Pulmonary artery endothelial cell (primary cell): ENCODE data around the gene MBIP. TPM values are rescaled to one million over a fixed set of nuclear protein-coding genes. Genes with fewer than 3 reads are reported as not detected.
A peak's percentile ranks its signal among the peaks of the same experiment; 100 is the strongest.
"Not testable (repeated sequence)": the region's sequence is repeated elsewhere in the genome, so short reads cannot be mapped to it uniquely, and the experiment has no call there.

ENCODE experiments used
- DNase-seq: peaks from one replicate; pipeline ENCODE4 v3.0.0-alpha.2; 2011; ENCODE audit warnings: low read depth, low spot score
- total RNA-seq: library from RNA; depleted of rRNA; stranded (reverse); fragments of >200 nt; gene quantifications from 2 replicates; pipeline ENCODE4 v1.2.3, GENCODE V29; 2014

MBIP gene, protein sequence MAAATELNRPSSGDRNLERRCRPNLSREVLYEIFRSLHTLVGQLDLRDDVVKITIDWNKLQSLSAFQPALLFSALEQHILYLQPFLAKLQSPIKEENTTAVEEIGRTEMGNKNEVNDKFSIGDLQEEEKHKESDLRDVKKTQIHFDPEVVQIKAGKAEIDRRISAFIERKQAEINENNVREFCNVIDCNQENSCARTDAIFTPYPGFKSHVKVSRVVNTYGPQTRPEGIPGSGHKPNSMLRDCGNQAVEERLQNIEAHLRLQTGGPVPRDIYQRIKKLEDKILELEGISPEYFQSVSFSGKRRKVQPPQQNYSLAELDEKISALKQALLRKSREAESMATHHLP
- 6.3 and 8.2 TPM in 2 replicates for total RNA-seq

DNA sequence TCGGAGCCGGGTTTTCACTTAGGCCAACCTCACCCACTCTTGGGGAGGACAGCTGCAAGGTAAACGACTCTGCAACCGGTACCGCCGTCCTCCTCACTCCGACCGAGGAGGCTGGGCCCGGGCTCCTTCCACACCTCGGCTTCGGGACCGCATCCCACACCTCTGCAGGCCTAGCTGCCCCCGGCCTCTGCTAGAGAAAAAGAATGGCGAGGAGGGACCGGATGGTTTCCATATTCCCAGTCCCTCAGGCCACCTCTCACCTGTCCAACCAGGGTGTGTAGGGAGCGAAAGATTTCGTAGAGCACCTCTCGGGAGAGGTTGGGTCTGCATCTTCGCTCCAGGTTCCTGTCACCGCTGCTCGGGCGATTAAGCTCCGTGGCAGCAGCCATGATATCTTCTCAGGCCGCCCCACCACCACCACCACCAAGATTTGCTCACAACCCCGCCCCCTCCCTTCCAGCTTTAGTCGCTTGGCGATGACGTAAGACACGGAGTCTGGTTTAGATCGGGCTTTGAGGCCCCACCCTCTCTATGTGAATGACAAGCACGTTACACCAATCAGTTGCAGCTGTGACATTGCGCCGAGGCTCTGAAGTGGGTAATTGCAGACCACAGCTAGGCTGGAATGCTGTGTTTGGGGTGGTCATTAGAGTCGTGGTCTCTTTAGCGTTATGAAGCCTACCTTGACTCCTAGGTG, at the start of gene MBIP:
TSS of gene MBIP (minus strand) at position 438 of the 697 bp plus-strand sequence. CDS start at position 389, 49 bp downstream.
- peak; percentile 91 for DNase-seq

DNA sequence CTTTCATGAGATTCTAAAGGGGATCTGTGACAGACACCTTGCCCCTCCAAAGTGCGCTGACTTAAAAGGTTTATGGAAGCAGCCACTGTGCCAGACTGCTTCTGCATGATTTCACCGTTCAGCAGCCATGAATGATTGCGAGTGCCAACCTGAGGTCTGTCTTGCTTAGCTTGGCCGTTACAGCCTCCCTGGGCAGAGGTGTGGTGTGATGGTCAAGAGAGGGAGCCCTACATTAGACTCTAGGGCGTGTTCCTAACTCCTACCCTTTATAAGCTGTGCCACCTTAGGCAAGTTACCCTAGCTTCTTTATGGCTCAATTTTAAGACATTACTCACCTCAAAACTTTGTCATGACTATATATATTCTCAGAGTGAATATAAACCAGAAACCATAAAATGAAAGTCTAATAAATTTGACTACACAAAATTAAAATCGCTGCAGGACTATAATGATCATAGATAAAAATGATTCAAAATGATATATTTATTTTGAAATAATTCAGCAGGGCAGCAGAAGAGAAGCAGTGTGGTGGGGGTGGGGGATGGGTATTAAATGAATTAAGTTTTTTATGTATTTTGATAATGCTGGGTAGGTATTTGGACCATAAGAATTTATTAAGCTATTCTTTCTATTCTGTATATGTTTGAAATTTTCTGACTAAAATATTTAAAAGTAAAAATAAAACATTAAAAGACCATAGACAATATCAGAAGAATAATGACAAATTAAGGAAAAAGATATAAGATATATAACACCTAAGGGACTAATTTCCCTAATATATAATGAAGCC, 47.7 kb upstream of the MBIP start:
- DNase-seq = no peak

DNA sequence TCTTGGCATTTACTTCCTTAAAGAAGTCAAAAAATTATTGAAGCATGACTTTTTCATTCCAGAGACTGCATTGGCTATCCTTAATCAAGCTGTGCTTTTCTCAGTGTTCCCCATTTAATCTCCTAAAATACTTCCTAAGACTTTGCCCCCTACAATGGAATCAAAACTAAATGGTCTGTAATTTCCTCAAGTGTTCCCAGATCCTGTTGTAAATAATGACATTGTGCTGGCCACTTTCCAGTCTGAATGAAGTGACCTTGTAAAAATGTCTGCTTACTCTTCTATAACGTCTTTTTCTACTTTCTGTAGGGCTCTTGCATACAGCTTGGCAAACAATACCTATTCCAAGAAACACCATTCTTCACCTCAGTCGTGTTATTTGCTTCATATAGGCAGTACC, 45.3 kb upstream of the MBIP start:
- no peak for DNase-seq

DNA sequence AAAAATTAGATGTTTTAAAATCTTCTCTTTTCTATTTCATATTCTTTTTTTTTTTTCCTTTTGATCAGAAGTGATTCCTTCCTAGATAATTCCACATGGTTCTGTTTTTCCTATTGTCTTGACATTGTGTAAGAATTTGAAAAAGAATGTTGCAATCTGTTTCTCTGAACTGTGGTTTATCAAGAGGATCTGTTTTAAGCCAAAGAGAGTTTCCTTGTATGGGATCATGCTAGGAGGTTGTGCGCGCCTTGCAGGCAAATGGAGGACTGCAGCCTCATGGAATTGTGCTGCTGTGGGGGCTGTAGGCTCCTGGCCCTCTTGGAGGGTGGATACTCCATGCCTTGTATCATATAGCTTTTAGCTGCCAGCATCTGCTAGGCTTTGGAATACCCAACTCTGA, 43.3 kb upstream of the MBIP start:
- DNase-seq = no peak

DNA sequence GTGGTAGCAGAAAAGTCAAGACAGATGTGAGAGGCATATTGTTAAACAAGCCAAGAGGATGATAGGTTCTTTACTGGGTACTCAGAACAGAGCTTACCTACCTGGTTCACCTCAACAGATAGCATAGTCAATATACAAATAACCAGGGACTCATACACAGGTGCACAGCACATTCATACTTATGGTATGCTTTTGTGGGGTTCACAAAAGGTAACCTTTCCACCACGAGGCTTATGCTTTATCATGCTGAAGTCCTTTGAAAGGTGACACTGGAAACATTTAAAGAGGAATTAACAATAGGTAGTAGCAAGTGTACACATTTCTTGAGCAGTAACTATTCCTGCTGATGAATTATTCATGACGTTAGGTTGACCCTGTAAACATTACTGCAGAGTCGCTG, 42.2 kb upstream of the MBIP start:
- no peak for DNase-seq

DNA sequence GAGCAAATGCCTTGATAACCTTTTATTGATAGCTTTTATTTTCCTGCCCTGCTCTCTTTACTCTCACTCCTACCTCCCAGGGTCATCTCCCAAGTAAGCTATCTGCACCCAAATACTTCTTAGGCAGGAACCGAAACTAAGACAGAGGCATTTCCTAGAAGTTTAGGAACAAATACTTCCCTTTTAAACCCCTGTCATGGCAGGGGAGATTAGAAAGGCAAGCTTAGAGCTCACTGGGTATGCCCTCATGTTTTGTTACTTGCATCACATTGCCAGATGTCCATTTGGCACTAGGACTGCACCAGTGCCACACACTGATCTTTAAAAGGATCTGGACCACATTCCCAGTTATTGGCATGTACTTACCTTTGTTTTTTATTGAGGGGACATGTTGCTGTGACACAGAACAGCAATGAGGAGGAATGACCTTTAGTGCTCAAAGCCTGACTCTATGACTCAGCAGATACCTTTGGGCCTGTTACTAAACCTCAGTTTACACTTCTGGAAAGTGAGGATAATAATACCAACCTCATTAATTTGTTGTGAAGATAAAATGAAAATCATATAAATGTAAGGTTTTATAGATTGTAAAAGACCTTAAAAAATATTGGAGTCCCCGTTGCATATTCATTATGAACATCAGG, 40.9 kb upstream of the MBIP start:
- DNase-seq = no peak

DNA sequence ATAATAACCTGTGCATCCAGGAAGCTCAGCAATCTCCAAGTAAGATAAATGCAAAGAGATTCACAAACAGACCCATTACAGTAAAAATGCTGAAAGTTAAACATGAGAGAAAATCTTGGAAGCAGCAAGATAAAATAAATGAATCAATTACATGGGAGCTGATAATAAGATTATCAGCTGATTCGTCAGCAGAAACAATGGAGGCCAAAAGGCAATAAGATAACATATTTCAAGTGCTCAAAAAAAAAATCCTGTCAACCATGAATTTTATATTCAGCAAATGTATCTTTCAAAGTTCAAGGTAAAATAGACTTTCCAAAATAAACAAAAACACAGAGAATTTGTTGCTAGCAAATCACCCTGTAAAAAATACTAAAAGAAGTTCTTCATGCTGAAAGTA, 36.4 kb upstream of the MBIP start:
- no peak for DNase-seq

DNA sequence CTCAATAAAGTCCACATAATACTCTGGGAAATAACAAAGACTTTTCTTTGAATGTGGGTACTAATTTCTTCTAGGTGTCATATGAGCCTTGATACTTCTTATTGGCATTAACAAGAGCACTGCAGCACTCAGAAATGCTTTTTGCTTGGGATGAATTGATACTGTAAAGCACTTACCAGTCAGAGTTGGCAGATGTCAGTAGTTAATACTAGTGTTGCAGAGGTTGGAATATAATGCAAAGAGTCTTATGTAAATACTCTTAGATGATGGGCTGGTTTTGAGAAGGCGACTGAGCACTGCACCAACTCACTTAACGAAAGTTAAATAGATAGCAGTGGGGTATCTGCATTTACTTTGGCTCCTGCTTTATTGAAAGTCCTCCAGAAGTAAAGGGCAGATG, 25.6 kb upstream of the MBIP start:
- no peak for DNase-seq

DNA sequence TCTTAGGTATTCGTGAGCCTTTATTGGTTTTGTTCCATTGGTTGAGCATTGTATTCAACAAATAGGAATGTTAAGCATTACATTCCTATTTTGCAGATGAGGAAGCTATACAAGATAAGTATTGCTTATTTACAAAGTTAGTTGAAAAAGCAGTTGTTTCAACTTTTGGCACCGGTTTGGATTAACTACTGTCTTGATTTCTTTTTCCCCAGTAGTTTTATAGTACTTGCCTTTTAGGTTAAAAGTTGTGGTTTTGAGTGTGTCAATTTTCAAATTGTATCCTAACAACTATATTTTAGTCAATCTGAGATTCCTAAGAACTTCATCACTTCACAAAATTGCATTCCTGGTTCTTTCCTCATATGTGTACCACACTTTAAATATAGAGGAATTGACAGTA, 23.8 kb upstream of the MBIP start:
- DNase-seq = no peak

DNA sequence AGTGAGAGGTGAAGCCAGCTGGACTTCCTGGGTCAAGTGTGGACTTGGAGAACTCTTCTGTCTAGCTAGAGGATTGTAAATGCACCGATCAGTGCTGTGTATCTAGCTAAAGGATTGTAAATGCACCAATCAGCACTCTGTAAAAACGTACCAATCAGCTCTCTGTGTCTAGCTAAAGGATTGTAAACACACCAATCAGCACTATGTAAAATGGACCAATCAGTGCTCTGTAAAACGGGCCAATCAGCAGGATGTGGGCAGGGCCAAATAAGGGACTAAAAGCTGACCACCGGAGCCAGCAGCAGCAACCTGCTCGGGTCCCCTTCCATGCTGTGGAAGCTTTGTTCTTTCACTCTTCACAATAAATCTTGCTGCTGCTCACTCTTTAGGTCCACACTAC, 21.4 kb upstream of the MBIP start:
- not testable (repeated sequence) for DNase-seq

DNA sequence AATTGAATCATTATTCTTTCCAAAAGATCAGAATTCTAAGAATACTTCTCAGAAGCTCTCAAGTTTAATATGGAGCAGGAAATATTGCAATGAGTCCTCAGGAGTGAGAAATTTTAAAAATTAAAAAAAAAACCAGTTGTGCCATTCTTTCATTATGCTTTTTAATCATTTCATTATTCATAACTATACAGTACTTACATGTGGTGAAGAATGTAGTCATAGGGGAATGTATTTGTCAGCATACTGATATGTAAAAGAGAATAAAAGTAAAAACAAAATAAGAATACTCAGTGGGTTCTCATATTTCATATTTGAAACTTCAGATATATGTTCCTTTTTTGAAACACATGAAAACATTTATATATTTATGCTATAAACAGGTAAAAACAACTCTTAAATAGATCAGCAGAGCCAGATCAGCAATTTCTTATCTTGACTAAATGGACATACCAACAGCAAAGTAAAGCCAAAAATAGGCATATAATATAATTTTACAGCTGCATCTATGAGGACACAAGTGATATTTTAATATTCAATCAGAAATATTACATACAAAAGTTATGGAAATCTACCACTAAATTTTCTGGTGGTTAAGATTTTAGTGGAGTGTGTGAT, 19.9 kb upstream of the MBIP start:
- no peak for DNase-seq

DNA sequence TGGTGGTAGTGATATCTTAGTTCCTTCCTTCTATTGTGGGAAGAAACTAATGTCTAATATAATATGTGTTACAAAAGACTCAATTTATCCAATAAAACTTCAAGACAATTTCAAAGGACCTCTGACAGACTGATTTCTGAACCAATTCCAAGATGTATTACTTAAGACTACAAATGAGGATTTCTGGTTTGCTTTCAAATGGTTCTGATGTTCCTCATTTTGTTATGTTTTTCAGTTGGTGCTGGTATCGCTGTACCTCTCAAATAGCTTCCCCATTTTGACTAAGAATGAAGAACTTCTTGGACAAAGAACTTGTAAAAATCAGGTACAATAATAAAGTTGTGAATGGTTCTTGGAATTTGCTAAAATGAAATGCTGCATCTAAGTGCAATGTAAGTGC, 19.4 kb upstream of the MBIP start:
- DNase-seq = no peak

DNA sequence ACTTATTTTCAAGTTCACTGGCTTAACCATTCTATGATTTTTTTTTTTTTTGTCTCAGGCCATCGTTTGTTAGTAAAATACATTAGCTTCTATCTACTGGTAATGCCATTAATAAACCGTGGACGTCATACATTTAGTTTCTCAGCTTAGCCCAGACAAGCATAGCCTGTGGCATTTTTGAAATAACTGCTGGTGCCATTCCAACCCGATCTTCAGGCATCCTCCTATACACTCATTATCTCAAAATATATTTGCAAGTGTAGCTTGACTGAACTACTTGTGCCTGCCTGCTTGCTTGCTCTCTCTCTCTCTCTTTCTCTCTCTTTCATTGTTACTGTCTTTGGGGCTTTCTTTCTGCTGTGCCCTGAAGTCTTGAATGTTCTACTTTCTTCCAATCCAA, 12.7 kb upstream of the MBIP start:
- no peak for DNase-seq

DNA sequence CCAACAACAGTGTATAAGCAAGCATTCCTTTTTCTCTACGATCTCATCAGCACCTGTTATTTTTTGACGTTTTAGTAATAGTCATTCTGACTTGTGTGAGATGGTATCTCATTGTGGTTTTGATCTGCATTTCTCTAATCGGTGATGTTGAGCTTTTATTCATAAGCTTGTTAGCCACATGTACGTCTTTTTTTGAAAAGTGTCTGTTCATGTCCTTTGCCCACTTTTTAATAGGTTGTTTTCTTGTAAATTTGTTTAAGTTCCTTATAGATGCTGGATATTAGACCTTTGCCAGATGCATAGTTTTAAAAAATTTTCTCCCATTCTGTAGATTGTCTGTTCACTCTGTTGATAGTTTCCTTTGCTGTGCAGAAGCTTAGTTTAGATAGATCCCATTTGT, 7.1 kb upstream of the MBIP start:
- DNase-seq = not testable (repeated sequence)

DNA sequence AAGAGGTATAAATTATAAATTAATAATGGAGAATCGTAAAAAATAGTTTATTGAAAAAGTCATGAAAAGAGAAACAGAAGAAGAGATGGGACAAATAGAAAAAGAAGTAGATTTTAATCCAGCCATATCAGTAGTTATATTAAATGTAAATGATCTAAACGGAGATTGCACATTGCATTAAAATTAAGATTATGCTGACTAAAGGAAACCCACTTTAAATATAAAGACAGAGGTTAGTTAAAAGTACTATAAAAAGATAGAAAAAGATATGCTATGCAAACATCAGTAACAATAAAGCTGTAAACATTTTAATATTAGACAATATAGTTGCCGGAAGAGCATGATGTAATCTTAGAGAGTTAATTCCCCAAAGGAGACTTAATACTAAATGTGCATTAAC, 5.4 kb upstream of the MBIP start:
- DNase-seq = no peak

DNA sequence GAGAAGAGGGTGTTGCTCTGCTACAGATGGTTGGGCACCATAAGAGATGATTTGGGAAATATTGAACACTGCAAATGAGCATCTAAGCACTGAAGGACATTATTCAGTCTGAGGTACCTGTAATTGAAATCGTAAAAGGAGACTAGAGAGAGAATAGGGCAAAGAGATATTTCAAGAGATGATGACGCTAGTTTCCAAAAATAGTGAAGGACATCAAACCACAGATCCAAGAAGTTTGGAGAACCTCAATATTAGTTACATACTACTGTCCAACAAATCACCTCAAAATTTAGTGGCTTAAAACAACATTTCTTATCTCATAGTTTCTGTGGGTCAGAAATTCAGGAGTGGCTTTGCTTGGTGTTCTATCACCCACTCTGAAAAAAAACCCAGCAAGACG, 4.5 kb upstream of the MBIP start:
- no peak for DNase-seq

DNA sequence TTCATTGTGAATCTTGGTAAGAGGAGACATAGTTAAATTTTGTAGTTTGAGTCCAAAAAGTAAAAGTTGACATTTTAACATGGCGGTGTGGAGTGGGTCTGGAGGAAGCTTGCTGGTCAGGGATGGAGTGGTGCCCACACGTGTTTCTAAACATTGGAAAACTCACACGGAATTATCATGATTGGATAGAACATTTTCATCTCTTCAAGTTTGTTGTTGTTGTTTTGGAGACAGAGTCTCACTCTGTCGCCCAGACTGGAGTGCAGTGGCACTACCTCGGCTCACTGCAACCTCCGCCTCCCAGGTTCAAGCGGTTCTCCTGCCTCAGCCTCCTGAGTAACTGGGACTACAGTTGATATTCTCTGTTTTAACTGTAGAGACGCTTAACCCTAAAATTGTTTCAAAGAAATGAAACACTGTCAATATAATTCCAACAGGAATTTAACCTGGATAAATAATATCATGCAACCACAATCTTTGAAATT, 502 bp upstream of the MBIP start:
- no peak for DNase-seq

DNA sequence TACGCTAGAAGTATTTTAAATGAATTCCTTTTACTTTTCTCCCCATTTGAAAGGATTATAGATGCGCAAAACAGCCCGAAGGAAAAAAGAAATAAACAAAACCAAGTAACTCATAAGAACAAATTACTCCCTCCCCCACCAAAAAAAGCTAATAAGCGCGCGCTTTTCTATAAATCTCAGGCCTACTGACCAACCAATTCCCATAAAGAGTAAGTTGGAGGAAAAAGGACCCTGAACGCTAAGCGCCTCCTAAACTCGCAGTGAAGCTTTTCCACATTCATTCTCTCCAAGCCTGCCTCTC, 588 bp downstream of the MBIP start:
- DNase-seq = no peak

DNA sequence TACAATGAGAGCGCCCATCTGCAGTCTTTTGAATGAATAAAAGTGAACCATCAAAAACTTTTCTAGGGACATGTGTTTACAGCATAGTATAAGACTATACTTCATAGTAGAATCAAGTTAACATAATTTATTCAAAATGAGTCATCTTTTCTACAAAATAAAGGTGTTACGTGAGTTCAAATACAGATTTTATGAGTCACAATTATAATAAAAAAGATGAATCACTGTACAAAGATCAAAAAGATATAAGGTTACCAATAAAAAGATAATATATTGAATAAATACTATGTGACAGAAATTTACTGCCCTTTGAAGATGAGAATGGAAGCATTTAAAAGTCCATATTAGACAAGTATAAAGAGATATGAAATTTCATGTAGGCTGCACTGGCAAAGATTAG, 2.8 kb downstream of the MBIP start:
- DNase-seq = no peak

DNA sequence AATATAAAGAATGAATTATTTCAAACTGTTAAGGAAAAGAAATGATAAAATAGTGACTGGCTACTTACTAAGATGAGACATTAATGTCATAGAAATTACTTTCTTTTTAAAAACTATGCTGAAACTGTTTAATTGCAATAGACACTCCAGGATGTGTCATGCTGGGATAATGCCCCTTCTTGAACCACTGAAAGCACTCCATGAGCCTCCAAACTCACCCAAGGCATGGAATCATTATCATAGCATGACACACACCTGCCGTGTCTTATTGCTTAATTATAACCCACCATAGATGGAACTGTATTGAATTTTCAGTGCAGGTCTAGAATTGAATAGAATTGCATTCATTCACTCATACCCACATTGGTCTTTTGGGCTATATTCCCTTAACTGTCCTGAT, 4.3 kb downstream of the MBIP start:
- no peak for DNase-seq

DNA sequence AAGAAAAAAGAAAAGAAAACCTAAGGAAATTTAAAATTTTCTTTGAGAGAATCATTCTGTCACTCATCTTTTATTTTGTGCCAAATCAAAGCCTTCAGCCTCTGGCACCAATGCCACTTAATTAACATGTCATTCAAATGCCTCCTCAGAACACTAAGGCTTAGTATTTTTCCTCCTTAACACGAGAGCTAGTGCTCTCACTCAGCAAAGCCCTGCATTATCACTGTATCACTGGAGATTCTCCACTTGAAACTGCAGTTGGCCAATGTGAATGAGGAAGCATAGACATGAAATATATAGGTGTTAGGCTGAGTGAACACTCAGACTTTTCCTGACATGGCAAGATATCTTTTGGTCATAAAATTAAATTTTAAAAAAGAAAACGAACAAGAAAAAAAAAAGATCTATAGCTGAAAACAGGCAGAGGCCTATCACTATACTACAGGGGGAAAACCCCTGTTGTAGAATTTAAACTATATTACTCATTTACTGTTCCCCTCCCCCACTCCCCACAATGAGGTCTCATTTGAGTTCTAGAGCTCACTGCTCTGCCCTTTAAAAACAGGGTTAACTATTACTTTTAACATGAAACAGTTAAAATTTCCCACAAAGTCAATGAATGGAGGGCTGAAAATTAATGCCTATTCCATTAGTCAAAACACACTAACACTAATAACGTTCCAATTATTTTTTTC, 5.1 kb downstream of the MBIP start:
- DNase-seq = no peak
